Naive thymus-derived CD4-positive, alpha-beta T cell (primary cell): Measurements from ENCODE around the gene CHMP3. TPM values are rescaled to one million over a fixed set of nuclear protein-coding genes. Genes with fewer than 3 reads are reported as not detected.
A peak's percentile ranks its signal among the peaks of the same experiment; 100 is the strongest.
"Not testable (repeated sequence)": the region's sequence is repeated elsewhere in the genome, so short reads cannot be mapped to it uniquely, and the experiment has no call there.

Experiments
- ATAC-seq: fragments of 150-1000 bp; cut with Tn5 transposase; 2 replicates; pipeline ENCODE4 v1.10.0; 2021; ENCODE audit warnings: mild to moderate bottlenecking, moderate library complexity
- CTCF ChIA-PET: fragments of 350-600 bp; sonication (Branson Sonifier 250); formaldehyde crosslinking; loops from one replicate; lab custom pipeline; 2021; ENCODE audit warnings: antibody characterized with exemption; lab: Charles Lee
- POLR2A ChIA-PET: fragments of 350-600 bp; sonication (Branson Sonifier 250); formaldehyde crosslinking; loops from one replicate; lab custom pipeline; 2021; ENCODE audit warnings: antibody characterized with exemption, inconsistent platforms; lab: Charles Lee
- DNase-seq, 9 donors: peaks; one replicate each; pipeline versions ENCODE4 v3.0.0 to v3.0.0-alpha.2; 2020 to 2022; ENCODE audit warnings: mixed read lengths in 1 of 9
- H3K27ac ChIP-seq: one replicate; pipeline ENCODE4 v1.7.0; 2013; ENCODE audit warnings: mild to moderate bottlenecking, low read depth, low read length, moderate library complexity
- H3K27me3 ChIP-seq, 2 donors: one replicate each; pipeline ENCODE4 v1.7.0; 2013; ENCODE audit warnings: low read length in 2 of 2, mild to moderate bottlenecking in 2 of 2, moderate library complexity in 2 of 2; ENCODE audit not compliant: control insufficient read depth in 2 of 2, insufficient read depth in 2 of 2
- H3K36me3 ChIP-seq, 3 experiments: 1 replicate in 2 of 3; 2 replicates in 1 of 3; pipeline ENCODE4 v1.7.0; 2013; ENCODE audit warnings: low read length in 3 of 3, mild to moderate bottlenecking in 3 of 3, moderate library complexity in 1 of 3; ENCODE audit not compliant: insufficient read depth in 3 of 3, control insufficient read depth in 2 of 3
- H3K4me1 ChIP-seq, 2 donors: one replicate each; pipeline ENCODE4 v1.7.0; 2013; ENCODE audit warnings: low read length in 2 of 2, mild to moderate bottlenecking in 2 of 2, moderate library complexity in 1 of 2; ENCODE audit not compliant: control insufficient read depth in 2 of 2, insufficient read depth in 2 of 2
- H3K4me3 ChIP-seq: 2 replicates; pipeline ENCODE4 v1.7.0; 2013; ENCODE audit warnings: mild to moderate bottlenecking, low read length
- H3K9me3 ChIP-seq, 3 experiments: 1 replicate in 2 of 3; 2 replicates in 1 of 3; pipeline ENCODE4 v1.7.0; 2013; ENCODE audit warnings: low read length in 3 of 3; ENCODE audit not compliant: control insufficient read depth in 2 of 3
- H3K27ac Mint-ChIP-seq, 9 donors: one replicate each; pipeline ENCODE4 v1.8.0; 2020 to 2022; ENCODE audit warnings: mixed read lengths in 9 of 9, mild to moderate bottlenecking in 8 of 9, moderate library complexity in 5 of 9, inconsistent platforms in 2 of 9
- H3K27me3 Mint-ChIP-seq, 5 donors: one replicate each; pipeline ENCODE4 v1.8.0; 2021 to 2022; ENCODE audit warnings: mixed read lengths in 5 of 5, mild to moderate bottlenecking in 1 of 5
- H3K36me3 Mint-ChIP-seq, 5 donors: one replicate each; pipeline ENCODE4 v1.8.0; 2020 to 2022; ENCODE audit warnings: mixed read lengths in 5 of 5, mild to moderate bottlenecking in 3 of 5, inconsistent platforms in 1 of 5
- H3K4me1 Mint-ChIP-seq, 7 donors: one replicate each; pipeline ENCODE4 v1.8.0; 2020 to 2022; ENCODE audit warnings: mixed read lengths in 7 of 7, mild to moderate bottlenecking in 3 of 7, inconsistent platforms in 1 of 7
- H3K4me3 Mint-ChIP-seq, 10 donors: one replicate each; pipeline ENCODE4 v1.8.0; 2020 to 2022; ENCODE audit warnings: mild to moderate bottlenecking in 10 of 10, mixed read lengths in 10 of 10, moderate library complexity in 6 of 10, inconsistent platforms in 2 of 10
- H3K9me3 Mint-ChIP-seq, 11 donors: one replicate each; pipeline ENCODE4 v1.8.0; 2020 to 2022; ENCODE audit warnings: mixed read lengths in 11 of 11, mild to moderate bottlenecking in 4 of 11, inconsistent platforms in 1 of 11, moderate library complexity in 1 of 11
- intact Hi-C, 2 donors: fragments of 100-400 bp; cut with micrococcal nuclease; formaldehyde crosslinking; loops; one replicate each; pipeline ENCODE4 v1.15.1; 2023
- polyA plus RNA-seq, 2 donors: library from polyadenylated mRNA; unstranded; fragments of 300-500 nt; fragmentation: Illumina TruSeq; gene quantifications; one replicate each; pipeline ENCODE4 v1.2.3, GENCODE V29; 2021
- total RNA-seq, 6 experiments: library from RNA in 5 of 6; stranded (reverse) in 5 of 6; gene quantifications; 1 replicate in 5 of 6; 2 replicates in 1 of 6; pipeline ENCODE4 v1.2.3 and lab custom pipeline; 2021 to 2026

CHMP3 gene
- total and polyA plus RNA-seq, 7 experiments from 2014 or later: 39.9 to 103 (median 90.1) TPM

DNA sequence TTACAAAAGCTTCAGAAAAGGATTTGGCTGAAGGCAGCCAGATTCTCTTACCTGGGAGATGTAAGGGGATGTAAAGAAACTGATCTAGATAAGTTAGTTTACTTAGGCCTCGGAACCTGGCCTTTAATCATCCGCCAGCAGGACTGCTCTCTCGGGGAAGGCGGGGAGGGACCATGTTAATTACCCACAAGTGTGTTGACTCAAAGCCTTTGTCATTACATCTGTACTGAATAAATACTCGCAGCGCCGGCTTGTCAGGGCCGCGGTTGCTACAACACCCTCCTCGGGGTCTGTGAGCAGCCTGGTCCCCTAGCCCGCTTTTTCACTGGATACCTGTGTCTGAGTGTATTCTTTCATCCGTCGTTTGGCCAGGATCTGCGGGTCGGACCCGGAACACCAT is 6.7 kb downstream of the CHMP3 start:
- H3K27ac Mint-ChIP-seq: no peak overlapping the region
- ChIA-PET CTCF (interaction anchor here (1.6 kb wide), 1 partner anchor 66 kb away, joined by 4 read pairs; no protein-coding TSS in a partner anchor), POLR2A (interaction anchor here (0.8 to 1.1 kb wide), 5 partner anchors 9 to 115 kb away, joined by 3 to 4 read pairs (median 3); partner anchors contain the start of gene KDM3A)
- H3K36me3 Mint-ChIP-seq: peaks cover 0 to 45% (median 14%) of the 10 kb centered on the region in 5 donors
- Histone ChIP-seq H3K36me3 (no peaks in the 10 kb centered on the region), H3K4me3 (no peak overlapping the region), H3K9me3 (no peaks in the 10 kb centered on the region), H3K27me3 (no peaks in the 10 kb centered on the region), H3K27ac (no peak overlapping the region), H3K4me1 (peaks cover 17 to 45% of the 10 kb centered on the region in 2 donors)
- no peak for ATAC-seq
- no peak for DNase-seq
- intact Hi-C loops: no loop called here
- peaks cover 0 to 6% (median 0%) of the 10 kb centered on the region in 11 donors for H3K9me3 Mint-ChIP-seq
- H3K27me3 Mint-ChIP-seq: no peaks in the 10 kb centered on the region
- no peak overlapping the region for H3K4me3 Mint-ChIP-seq
- peaks cover 0 to 53% (median 31%) of the 10 kb centered on the region in 7 donors for H3K4me1 Mint-ChIP-seq

DNA sequence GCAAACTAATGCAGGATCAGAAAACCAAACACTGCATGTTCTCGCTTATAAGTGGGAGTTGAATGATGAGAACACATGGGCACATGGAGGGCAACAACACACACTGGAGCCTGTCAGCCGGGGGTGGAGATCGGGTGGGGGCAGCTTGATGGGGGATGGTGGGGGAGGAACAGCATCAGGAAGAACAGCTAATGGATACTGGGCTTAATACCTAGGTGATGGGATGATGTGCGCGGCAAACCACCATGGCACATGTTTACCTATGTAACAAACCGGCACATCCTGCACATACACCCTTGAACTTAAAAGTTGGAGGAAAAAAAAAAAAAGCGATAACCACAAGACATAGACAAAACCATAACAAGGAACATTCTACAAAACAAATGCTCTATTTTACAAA is 10.4 kb downstream of the CHMP3 start:
- intact Hi-C loops: loop anchor here (1.0 to 5.0 kb wide), 4 partner anchors 10 to 70 kb away; partner anchors contain the start of genes CHMP3 (in 2 of the 2) and RNF103 (in 1 of the 2)
- H3K27ac ChIP-seq: peak overlapping the region; percentile 8
- CTCF ChIA-PET: interaction anchor here (2.3 kb wide), 1 partner anchor 11 kb away, joined by 6 read pairs; the partner anchor contains the start of gene CHMP3

DNA sequence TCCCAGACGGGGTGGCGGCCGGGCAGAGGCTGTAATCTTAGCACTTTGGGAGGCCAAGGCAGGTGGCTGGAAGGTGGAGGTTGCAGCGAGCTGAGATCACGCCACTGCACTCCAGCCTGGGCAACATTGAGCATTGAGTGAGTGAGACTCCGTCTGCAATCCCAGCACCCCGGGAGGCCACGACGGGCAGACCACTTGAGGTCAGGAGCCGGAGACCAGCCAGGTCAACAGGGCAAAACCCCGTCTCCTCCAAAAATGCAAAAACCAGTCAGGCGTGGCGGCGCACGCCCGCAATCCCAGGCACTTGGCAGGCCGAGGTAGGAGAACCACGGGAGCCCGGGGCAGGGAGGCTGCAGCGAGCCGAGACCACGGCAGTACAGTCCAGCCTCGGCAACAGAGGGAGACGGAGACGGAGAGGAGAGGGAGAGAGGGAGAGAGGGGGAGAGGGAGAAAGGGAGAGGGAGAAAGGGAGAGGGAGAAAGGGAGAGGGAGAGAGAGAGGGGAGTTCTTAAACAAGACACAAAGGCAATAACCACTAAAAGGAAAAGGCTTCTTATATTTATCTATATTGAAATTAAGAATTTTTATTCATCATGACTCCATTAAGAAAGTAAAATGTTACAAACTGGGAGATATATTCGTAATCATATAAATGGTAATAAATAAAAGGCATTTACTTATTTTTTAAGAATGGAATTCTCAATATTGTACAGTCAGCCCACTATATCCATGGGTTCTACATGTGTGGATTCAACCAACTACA is 13.1 kb downstream of the CHMP3 start:
- peaks cover 13 to 23% of the 10 kb centered on the region in 2 donors for H3K4me1 ChIP-seq
- Mint-ChIP-seq H3K4me1 (peaks cover 9 to 42% (median 19%) of the 10 kb centered on the region in 7 donors), H3K9me3 (peaks cover 0 to 25% (median 12%) of the 10 kb centered on the region in 11 donors), H3K36me3 (peaks cover 5 to 59% (median 30%) of the 10 kb centered on the region in 5 donors), H3K4me3 (peak overlapping the region in 1 of 10 donors; percentile 25)
- intact Hi-C loops: loop anchor here in 1 of 2 donors (5.0 kb wide), 1 partner anchor 37 kb away; no protein-coding TSS in a partner anchor
- H3K4me3 ChIP-seq, H3K9me3 ChIP-seq, H3K27me3 Mint-ChIP-seq, H3K36me3 ChIP-seq, H3K27ac ChIP-seq, ATAC-seq, DNase-seq, H3K27ac Mint-ChIP-seq, CTCF ChIA-PET, H3K27me3 ChIP-seq: not testable (repeated sequence)
- POLR2A ChIA-PET: interaction anchor here (0.6 to 4.5 kb wide), 3 partner anchors 12 to 109 kb away, joined by 3 to 63 read pairs (median 17); partner anchors contain the start of genes CHMP3 and KDM3A

More for the DNA sequence above, 10.4 kb downstream of the CHMP3 start:
- peaks cover 13 to 30% of the 10 kb centered on the region in 2 donors for H3K4me1 ChIP-seq
- ATAC-seq (peak; percentile 87), DNase-seq (peak in 7 of 9 donors; percentile 42 to 75 (median 68))
- POLR2A ChIA-PET: interaction anchor here (0.6 to 4.5 kb wide), 8 partner anchors 9 to 196 kb away, joined by 3 to 63 read pairs (median 6); partner anchors contain the start of genes CHMP3 and KDM3A
- peaks cover 0 to 8% (median 0%) of the 10 kb centered on the region in 3 experiments for H3K36me3 ChIP-seq
- H3K4me3 ChIP-seq: peak overlapping the region; percentile 22
- peaks cover 0 to 5% (median 0%) of the 10 kb centered on the region in 3 experiments for H3K9me3 ChIP-seq
- H3K27me3 ChIP-seq: no peaks in the 10 kb centered on the region
- peak overlapping the region; percentile 61 to 90 (median 83) for H3K4me3 Mint-ChIP-seq
- H3K27me3 Mint-ChIP-seq: no peaks in the 10 kb centered on the region
- H3K36me3 Mint-ChIP-seq: peaks cover 0 to 38% (median 15%) of the 10 kb centered on the region in 5 donors
- peaks cover 0 to 7% (median 1%) of the 10 kb centered on the region in 11 donors for H3K9me3 Mint-ChIP-seq
- H3K4me1 Mint-ChIP-seq: peaks cover 1 to 42% (median 19%) of the 10 kb centered on the region in 7 donors
- peak overlapping the region in 7 of 9 donors; percentile 71 to 98 (median 93) for H3K27ac Mint-ChIP-seq

DNA sequence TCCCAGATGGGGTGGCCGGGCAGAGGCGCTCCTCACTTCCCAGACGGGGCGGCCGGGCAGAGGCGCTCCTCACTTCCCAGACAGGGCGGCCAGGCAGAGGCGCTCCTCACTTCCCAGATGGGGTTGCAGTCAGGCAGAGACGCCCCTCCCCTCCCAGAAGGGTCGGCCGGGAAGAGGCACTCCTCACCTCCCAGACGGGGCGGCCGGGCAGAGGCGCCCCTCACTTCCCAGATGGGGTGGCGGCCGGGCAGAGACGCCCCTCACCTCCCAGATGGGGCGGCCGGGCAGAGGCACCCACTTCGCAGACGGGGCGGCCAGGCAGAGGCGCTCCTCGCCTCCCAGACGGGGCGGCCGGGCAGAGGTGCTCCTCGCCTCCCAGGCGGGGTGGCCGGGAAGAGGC is 13.8 kb downstream of the CHMP3 start:
- H3K27me3 ChIP-seq, CTCF ChIA-PET, H3K36me3 ChIP-seq, intact Hi-C loops, H3K4me3 Mint-ChIP-seq, H3K9me3 ChIP-seq, H3K27ac Mint-ChIP-seq, POLR2A ChIA-PET, DNase-seq, H3K4me3 ChIP-seq, H3K27ac ChIP-seq, H3K27me3 Mint-ChIP-seq, ATAC-seq: not testable (repeated sequence)
- Mint-ChIP-seq H3K36me3 (peaks cover 5 to 61% (median 30%) of the 10 kb centered on the region in 5 donors), H3K9me3 (peaks cover 0 to 25% (median 12%) of the 10 kb centered on the region in 11 donors), H3K4me1 (peaks cover 9 to 36% (median 19%) of the 10 kb centered on the region in 7 donors)
- peaks cover 13 to 22% of the 10 kb centered on the region in 2 donors for H3K4me1 ChIP-seq

DNA sequence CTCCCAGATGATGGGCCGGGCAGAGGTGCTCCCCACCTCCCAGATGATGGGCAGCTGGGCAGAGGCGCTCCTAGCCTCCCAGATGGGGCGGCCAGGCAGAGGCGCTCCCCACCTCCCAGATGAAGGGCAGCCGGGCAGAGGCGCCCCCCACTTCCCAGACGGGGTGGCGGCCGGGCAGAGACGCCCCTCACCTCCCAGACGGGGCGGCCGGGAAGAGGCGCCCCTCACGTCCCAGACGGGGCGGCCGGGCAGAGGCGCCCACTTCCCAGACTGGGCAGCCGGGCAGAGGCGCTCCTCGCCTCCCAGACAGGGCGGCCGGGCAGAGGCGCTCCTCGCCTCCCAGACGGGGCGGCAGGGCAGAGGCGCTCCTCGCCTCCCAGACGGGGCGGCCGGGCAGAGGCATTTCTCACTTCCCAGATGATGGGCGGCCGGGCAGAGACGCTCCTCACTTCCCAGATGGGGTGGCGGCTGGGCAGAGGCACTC is 14.3 kb downstream of the CHMP3 start:
- POLR2A ChIA-PET, DNase-seq, H3K27me3 ChIP-seq, H3K27ac ChIP-seq, H3K4me3 Mint-ChIP-seq, CTCF ChIA-PET, intact Hi-C loops, H3K27me3 Mint-ChIP-seq, H3K36me3 ChIP-seq, H3K4me3 ChIP-seq, H3K9me3 ChIP-seq, ATAC-seq, H3K27ac Mint-ChIP-seq: not testable (repeated sequence)
- Mint-ChIP-seq H3K9me3 (peaks cover 0 to 25% (median 12%) of the 10 kb centered on the region in 11 donors), H3K36me3 (peaks cover 5 to 63% (median 33%) of the 10 kb centered on the region in 5 donors), H3K4me1 (peaks cover 10 to 34% (median 22%) of the 10 kb centered on the region in 7 donors)
- peaks cover 13 to 17% of the 10 kb centered on the region in 2 donors for H3K4me1 ChIP-seq

DNA sequence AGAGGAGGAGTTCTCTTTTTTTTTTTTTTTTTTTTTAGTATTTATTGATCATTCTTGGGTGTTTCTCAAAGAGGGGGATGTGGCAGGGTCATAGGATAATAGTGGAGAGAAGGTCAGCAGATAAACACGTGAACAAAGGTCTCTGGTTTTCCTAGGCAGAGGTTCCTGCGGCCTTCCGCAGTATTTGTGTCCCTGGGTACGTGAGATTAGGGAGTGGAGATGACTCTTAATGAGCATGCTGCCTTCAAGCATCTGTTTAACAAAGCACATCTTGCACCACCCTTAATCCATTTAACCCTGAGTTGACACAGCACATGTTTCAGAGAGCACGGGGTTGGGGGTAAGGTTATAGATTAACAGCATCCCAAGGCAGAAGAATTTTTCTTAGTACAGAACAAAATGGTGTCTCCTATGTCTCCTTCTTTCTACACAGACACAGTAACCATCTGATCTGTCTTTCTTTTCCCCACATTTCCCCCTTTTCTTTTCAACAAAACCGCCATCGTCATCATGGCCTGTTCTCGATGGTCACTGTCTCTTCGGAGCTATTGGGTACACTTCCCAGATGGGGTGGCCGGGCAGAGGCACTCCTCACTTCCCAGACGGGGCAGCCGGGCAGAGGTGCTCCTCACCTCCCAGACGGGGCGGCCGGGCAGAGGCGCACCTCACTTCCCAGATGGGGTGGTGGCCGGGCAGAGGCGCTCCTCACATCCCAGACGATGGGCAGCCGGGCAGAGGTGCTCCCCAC is 14.9 kb downstream of the CHMP3 start:
- H3K27me3 Mint-ChIP-seq, intact Hi-C loops, H3K4me3 Mint-ChIP-seq, CTCF ChIA-PET, H3K9me3 ChIP-seq, H3K27ac ChIP-seq, H3K27me3 ChIP-seq, H3K4me3 ChIP-seq, H3K36me3 ChIP-seq, ATAC-seq, POLR2A ChIA-PET, DNase-seq: not testable (repeated sequence)
- H3K4me1 ChIP-seq: peaks cover 11 to 12% of the 10 kb centered on the region in 2 donors
- peaks cover 0 to 25% (median 12%) of the 10 kb centered on the region in 11 donors for H3K9me3 Mint-ChIP-seq
- peak overlapping the region in 3 of 9 donors; percentile 3 to 47 (median 46) for H3K27ac Mint-ChIP-seq
- peaks cover 5 to 64% (median 33%) of the 10 kb centered on the region in 5 donors for H3K36me3 Mint-ChIP-seq
- peaks cover 10 to 36% (median 27%) of the 10 kb centered on the region in 7 donors for H3K4me1 Mint-ChIP-seq
